ENCODE results near the gene BEST4. TPM values are rescaled to one million over a fixed set of nuclear protein-coding genes. Genes with fewer than 3 reads are reported as not detected.

Gene BEST4
- polyA plus RNA-seq, 1 donor from 2014 or later, result not detected

- Histone ChIP-seq H3K36me3 (ENCODE audit: insufficient read depth, low read length) (no peaks in the 10 kb centered on the region), H2AFZ (ENCODE audit: low read depth, low read length) (no peak overlapping the region), H3K79me2 (replicated peaks; ENCODE audit: insufficient read depth, low read length) (no peaks in the 10 kb centered on the region), H3K4me2 (ENCODE audit: low read length) (no peak overlapping the region), H4K20me1 (ENCODE audit: insufficient read depth) (no peaks in the 10 kb centered on the region), H3K4me3 (ENCODE audit: low read length) (no peak overlapping the region), H3K9me3 (ENCODE audit: low read length) (peaks cover 2% of the 10 kb centered on the region), H3K27ac (ENCODE audit: low read length) (no peak overlapping the region), H3K27me3 (ENCODE audit: insufficient read depth, low read depth, low read length) (peaks cover 15% of the 10 kb centered on the region), H3F3A (ENCODE audit: insufficient read depth, low read length, poor library complexity, severe bottlenecking) (no peaks in the 10 kb centered on the region), H3K9me2 (ENCODE audit: insufficient read depth, low read length) (no peaks in the 10 kb centered on the region), H3K9ac (ENCODE audit: low read length) (no peak overlapping the region)
- no peak for TF ChIP-seq SMC3 (conservative IDR thresholded peaks at IDR 0.05; ENCODE audit: poor library complexity)
- TF ChIP-seq RAD21 (conservative IDR thresholded peaks at IDR 0.05), result no peak
- no peak for TF ChIP-seq EZH2 (IDR thresholded peaks at IDR 0.05; ENCODE audit: borderline replicate concordance, insufficient read depth, low read length, poor library complexity, severe bottlenecking)
- TF ChIP-seq, protein P1, sequence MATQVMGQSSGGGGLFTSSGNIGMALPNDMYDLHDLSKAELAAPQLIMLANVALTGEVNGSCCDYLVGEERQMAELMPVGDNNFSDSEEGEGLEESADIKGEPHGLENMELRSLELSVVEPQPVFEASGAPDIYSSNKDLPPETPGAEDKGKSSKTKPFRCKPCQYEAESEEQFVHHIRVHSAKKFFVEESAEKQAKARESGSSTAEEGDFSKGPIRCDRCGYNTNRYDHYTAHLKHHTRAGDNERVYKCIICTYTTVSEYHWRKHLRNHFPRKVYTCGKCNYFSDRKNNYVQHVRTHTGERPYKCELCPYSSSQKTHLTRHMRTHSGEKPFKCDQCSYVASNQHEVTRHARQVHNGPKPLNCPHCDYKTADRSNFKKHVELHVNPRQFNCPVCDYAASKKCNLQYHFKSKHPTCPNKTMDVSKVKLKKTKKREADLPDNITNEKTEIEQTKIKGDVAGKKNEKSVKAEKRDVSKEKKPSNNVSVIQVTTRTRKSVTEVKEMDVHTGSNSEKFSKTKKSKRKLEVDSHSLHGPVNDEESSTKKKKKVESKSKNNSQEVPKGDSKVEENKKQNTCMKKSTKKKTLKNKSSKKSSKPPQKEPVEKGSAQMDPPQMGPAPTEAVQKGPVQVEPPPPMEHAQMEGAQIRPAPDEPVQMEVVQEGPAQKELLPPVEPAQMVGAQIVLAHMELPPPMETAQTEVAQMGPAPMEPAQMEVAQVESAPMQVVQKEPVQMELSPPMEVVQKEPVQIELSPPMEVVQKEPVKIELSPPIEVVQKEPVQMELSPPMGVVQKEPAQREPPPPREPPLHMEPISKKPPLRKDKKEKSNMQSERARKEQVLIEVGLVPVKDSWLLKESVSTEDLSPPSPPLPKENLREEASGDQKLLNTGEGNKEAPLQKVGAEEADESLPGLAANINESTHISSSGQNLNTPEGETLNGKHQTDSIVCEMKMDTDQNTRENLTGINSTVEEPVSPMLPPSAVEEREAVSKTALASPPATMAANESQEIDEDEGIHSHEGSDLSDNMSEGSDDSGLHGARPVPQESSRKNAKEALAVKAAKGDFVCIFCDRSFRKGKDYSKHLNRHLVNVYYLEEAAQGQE (IDR thresholded peaks at IDR 0.05; ENCODE audit: borderline replicate concordance), result no peak
- TF ChIP-seq EP300 (conservative IDR thresholded peaks at IDR 0.05; ENCODE audit: poor library complexity, severe bottlenecking), result no peak
- TF ChIP-seq TAF1 (IDR thresholded peaks at IDR 0.05; ENCODE audit: low read depth), result no peak
- TF ChIP-seq POLR2AphosphoS5 (IDR thresholded peaks at IDR 0.05), result no peak
- TF ChIP-seq, protein P2, sequence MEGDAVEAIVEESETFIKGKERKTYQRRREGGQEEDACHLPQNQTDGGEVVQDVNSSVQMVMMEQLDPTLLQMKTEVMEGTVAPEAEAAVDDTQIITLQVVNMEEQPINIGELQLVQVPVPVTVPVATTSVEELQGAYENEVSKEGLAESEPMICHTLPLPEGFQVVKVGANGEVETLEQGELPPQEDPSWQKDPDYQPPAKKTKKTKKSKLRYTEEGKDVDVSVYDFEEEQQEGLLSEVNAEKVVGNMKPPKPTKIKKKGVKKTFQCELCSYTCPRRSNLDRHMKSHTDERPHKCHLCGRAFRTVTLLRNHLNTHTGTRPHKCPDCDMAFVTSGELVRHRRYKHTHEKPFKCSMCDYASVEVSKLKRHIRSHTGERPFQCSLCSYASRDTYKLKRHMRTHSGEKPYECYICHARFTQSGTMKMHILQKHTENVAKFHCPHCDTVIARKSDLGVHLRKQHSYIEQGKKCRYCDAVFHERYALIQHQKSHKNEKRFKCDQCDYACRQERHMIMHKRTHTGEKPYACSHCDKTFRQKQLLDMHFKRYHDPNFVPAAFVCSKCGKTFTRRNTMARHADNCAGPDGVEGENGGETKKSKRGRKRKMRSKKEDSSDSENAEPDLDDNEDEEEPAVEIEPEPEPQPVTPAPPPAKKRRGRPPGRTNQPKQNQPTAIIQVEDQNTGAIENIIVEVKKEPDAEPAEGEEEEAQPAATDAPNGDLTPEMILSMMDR (IDR thresholded peaks at IDR 0.05; ENCODE audit: poor library complexity, severe bottlenecking), result no peak
- TF ChIP-seq MXI1 (conservative IDR thresholded peaks at IDR 0.05; ENCODE audit: poor library complexity, severe bottlenecking), result no peak
These were observed 35.0 kb upstream of the BEST4 start for GRCh38 chr1:44822981-44823451.

DNA sequence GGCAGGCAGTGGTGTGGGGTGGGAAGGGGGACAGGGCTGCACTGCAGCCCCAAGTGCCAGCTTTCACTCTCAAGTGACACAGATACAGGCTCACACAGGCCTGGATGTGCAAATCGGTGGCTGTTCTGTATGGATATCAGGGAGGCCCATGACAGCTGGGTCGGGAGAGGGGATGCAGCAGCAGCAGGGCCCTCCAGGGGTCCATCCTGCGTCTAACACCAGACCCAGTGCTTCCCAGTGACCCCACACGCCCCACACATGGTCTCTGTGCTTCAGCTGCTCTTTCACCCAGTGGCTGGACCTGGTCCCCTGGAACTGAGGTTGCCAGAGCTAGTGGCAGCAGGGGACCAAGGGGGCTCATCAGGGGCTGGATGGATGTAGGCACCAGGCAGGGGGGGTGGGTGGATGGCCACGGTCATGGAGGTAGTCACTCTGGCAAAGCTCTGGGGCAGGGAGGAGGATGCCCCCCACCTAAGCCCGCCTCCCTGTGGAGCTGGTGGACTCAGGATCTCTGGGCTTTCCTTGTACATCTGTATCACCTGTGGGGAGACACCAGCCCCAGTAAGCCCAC, 34.2 kb upstream of the BEST4 start:
- H3F3A ChIP-seq (ENCODE audit: insufficient read depth, low read length, poor library complexity, severe bottlenecking), result no peaks in the 10 kb centered on the region

More for the DNA sequence above, 34.2 kb upstream of the BEST4 start:
- Histone ChIP-seq H3K9me2 (ENCODE audit: insufficient read depth, low read length) (no peaks in the 10 kb centered on the region), H4K20me1 (ENCODE audit: insufficient read depth) (no peaks in the 10 kb centered on the region), H2AFZ (ENCODE audit: low read depth, low read length) (no peak overlapping the region), H3K27ac (ENCODE audit: low read length) (no peak overlapping the region), H3K9ac (ENCODE audit: low read length) (no peak overlapping the region), H3K4me3 (ENCODE audit: low read length) (no peak overlapping the region), H3K4me2 (ENCODE audit: low read length) (no peak overlapping the region), H3K9me3 (ENCODE audit: low read length) (peaks cover 2% of the 10 kb centered on the region), H3K79me2 (replicated peaks; ENCODE audit: insufficient read depth, low read length) (no peaks in the 10 kb centered on the region), H3K36me3 (ENCODE audit: insufficient read depth, low read length) (no peaks in the 10 kb centered on the region), H3K27me3 (ENCODE audit: insufficient read depth, low read depth, low read length) (peaks cover 15% of the 10 kb centered on the region)
- TF ChIP-seq TAF1 (IDR thresholded peaks at IDR 0.05; ENCODE audit: low read depth), result no peak
- TF ChIP-seq, protein P2 (IDR thresholded peaks at IDR 0.05; ENCODE audit: poor library complexity, severe bottlenecking), result no peak
- no peak for TF ChIP-seq RAD21 (conservative IDR thresholded peaks at IDR 0.05)
- no peak for TF ChIP-seq EP300 (conservative IDR thresholded peaks at IDR 0.05; ENCODE audit: poor library complexity, severe bottlenecking)
- TF ChIP-seq, protein P1 (IDR thresholded peaks at IDR 0.05; ENCODE audit: borderline replicate concordance), result no peak
- TF ChIP-seq POLR2AphosphoS5 (IDR thresholded peaks at IDR 0.05), result no peak
- no peak for TF ChIP-seq MXI1 (conservative IDR thresholded peaks at IDR 0.05; ENCODE audit: poor library complexity, severe bottlenecking)

Measured in neural cell (in vitro differentiated cells).